H1 (cell line): ENCODE data around the gene PLA2G4A.

ENCODE experiments used
- CTCF ChIP-seq, 3 experiments: IDR thresholded peaks; 1 replicate in 2 of 3; 2 replicates in 1 of 3; pipeline versions ENCODE4 v1.5.1 to v1.6.1; 2011; ENCODE audit warnings: low read length in 3 of 3, mild to moderate bottlenecking in 3 of 3, inconsistent platforms in 2 of 3, low read depth in 1 of 3, moderate library complexity in 1 of 3; ENCODE audit not compliant: insufficient read depth in 1 of 3; ENCODE audit errors: control extremely low read depth in 1 of 3
- EGR1 ChIP-seq: IDR thresholded peaks from 2 replicates; pipeline ENCODE4 v1.6.1; 2011; ENCODE audit warnings: low read depth, low read length, borderline replicate concordance
- EP300 ChIP-seq, 2 experiments: IDR thresholded peaks; 1 replicate in 1 of 2; 2 replicates in 1 of 2; pipeline ENCODE4 v1.6.1; 2011 to 2012; ENCODE audit warnings: low read depth in 2 of 2, low read length in 2 of 2, mild to moderate bottlenecking in 2 of 2, borderline replicate concordance in 1 of 2, inconsistent platforms in 1 of 2, moderate library complexity in 1 of 2
- EZH2 ChIP-seq: fragments of 200-600 bp; sonication (generic); IDR thresholded peaks from 2 replicates; pipeline ENCODE4 v1.7.1; 2012; ENCODE audit warnings: low read depth, mild to moderate bottlenecking, moderate library complexity, low read length, inconsistent platforms; ENCODE audit not compliant: severe bottlenecking
- JUN ChIP-seq: IDR thresholded peaks from 2 replicates; pipeline ENCODE4 v1.6.1; 2011; ENCODE audit warnings: low read depth, mild to moderate bottlenecking, improper control_type of control experiment, low read length
- MAFK ChIP-seq: IDR thresholded peaks from 2 replicates; pipeline ENCODE4 v1.6.1; 2012; ENCODE audit warnings: low read depth, mild to moderate bottlenecking, improper control_type of control experiment, low read length
- MAX ChIP-seq: IDR thresholded peaks from 2 replicates; pipeline ENCODE4 v1.6.1; 2012; ENCODE audit warnings: inconsistent platforms
- NANOG ChIP-seq: IDR thresholded peaks from 2 replicates; pipeline ENCODE4 v1.6.1; 2011; ENCODE audit warnings: low read length, low read depth, mild to moderate bottlenecking, inconsistent platforms; ENCODE audit not compliant: insufficient read depth, poor library complexity, severe bottlenecking
- SP1 ChIP-seq: IDR thresholded peaks from 2 replicates; pipeline ENCODE4 v1.6.1; 2011; ENCODE audit warnings: low read depth, low read length
- TCF12 ChIP-seq: IDR thresholded peaks from 2 replicates; pipeline ENCODE4 v1.6.1; 2011; ENCODE audit warnings: low read depth, mild to moderate bottlenecking, low read length
- ZNF274 ChIP-seq: IDR thresholded peaks from 2 replicates; pipeline ENCODE4 v1.7.0; 2012; ENCODE audit warnings: low read length, borderline replicate concordance; ENCODE audit errors: extremely low read depth

DNA sequence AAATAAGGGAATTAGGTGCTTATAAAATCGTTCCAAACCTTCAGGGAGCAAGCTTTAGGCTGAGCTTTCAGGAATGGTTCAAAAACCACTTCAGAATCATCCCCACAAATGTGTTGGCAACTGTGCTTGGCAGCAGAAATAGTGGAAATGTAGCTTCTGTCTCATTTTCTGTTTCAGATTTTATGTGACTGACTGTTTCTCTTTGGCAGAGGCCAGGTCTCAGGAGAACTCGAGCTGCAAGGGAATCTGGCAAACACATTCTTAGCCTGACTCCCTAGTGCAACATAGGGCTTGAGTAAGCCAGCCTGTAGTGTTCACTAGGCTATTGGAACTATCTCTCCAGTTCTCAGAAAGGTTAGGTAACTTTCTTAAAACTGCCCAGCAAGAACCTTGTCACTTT, 128.6 kb downstream of the PLA2G4A start:
- TF ChIP-seq CTCF (IDR thresholded peaks at IDR 0.05; ENCODE audit: control extremely low read depth in 1 of 3, insufficient read depth in 1 of 3, low read depth in 1 of 3, low read length in 3 of 3) = no peak
- TF ChIP-seq MAFK = no peak
- TF ChIP-seq ZNF274 = no peak
- no peak for TF ChIP-seq EZH2
- TF ChIP-seq TCF12 = no peak
- no peak for TF ChIP-seq SP1
- TF ChIP-seq MAX = no peak
- no peak for TF ChIP-seq EGR1
- no peak for TF ChIP-seq EP300 (IDR thresholded peaks at IDR 0.05; ENCODE audit: borderline replicate concordance in 1 of 2, low read depth in 2 of 2, low read length in 2 of 2)
- no peak for TF ChIP-seq JUN
- TF ChIP-seq NANOG = no peak
